H1 (cell line): ENCODE data around the gene MORC4.

Source experiments
- ASH2L ChIP-seq: fragments of 200-600, 300-600 bp; sonication (generic); IDR thresholded peaks from one replicate; pipeline ENCODE4 v1.7.1; 2017; ENCODE audit warnings: low read length
- ATF2 ChIP-seq: IDR thresholded peaks from 2 replicates; pipeline ENCODE4 v1.6.1; 2012; ENCODE audit warnings: low read length, inconsistent platforms
- CEBPB ChIP-seq: IDR thresholded peaks from 2 replicates; pipeline ENCODE4 v1.6.1; 2012; ENCODE audit warnings: low read depth, low read length
- CHD2 ChIP-seq: IDR thresholded peaks from 2 replicates; pipeline ENCODE4 v1.6.1; 2012; ENCODE audit warnings: low read length, improper control_type of control experiment
- CREB1 ChIP-seq: IDR thresholded peaks from 2 replicates; pipeline ENCODE4 v1.6.1; 2012; ENCODE audit warnings: inconsistent platforms
- CTCF ChIP-seq, 3 experiments: IDR thresholded peaks; 1 replicate in 2 of 3; 2 replicates in 1 of 3; pipeline versions ENCODE4 v1.5.1 to v1.6.1; 2011; ENCODE audit warnings: low read length in 3 of 3, mild to moderate bottlenecking in 3 of 3, inconsistent platforms in 2 of 3, low read depth in 1 of 3, moderate library complexity in 1 of 3; ENCODE audit not compliant: insufficient read depth in 1 of 3; ENCODE audit errors: control extremely low read depth in 1 of 3
- EZH2 ChIP-seq: fragments of 200-600 bp; sonication (generic); IDR thresholded peaks from 2 replicates; pipeline ENCODE4 v1.7.1; 2012; ENCODE audit warnings: low read depth, mild to moderate bottlenecking, moderate library complexity, low read length, inconsistent platforms; ENCODE audit not compliant: severe bottlenecking
- MAFK ChIP-seq: IDR thresholded peaks from 2 replicates; pipeline ENCODE4 v1.6.1; 2012; ENCODE audit warnings: low read depth, mild to moderate bottlenecking, improper control_type of control experiment, low read length
- POLR2A ChIP-seq, 2 experiments: IDR thresholded peaks; 1 replicate in 1 of 2; 2 replicates in 1 of 2; pipeline ENCODE4 v1.6.1; 2011; ENCODE audit warnings: low read depth in 2 of 2, low read length in 2 of 2, mild to moderate bottlenecking in 2 of 2; ENCODE audit errors: control extremely low read depth in 1 of 2
- POLR2AphosphoS5 ChIP-seq: IDR thresholded peaks from 2 replicates; pipeline ENCODE4 v1.6.1; 2011; ENCODE audit warnings: low read depth, low read length
- RNF2 ChIP-seq: fragments of 200-900, 300-1000 bp; sonication (generic); IDR thresholded peaks from 2 replicates; pipeline ENCODE4 v1.7.1; 2016; ENCODE audit warnings: borderline replicate concordance, low read depth, mild to moderate bottlenecking, antibody characterized with exemption, low read length; ENCODE audit not compliant: poor library complexity, severe bottlenecking; ENCODE audit errors: missing control alignments
- SAP30 ChIP-seq: fragments of 300-600 bp; sonication (generic); IDR thresholded peaks from 2 replicates; pipeline ENCODE4 v1.7.1; 2012; ENCODE audit warnings: low read length, moderate library complexity, mild to moderate bottlenecking, inconsistent platforms; ENCODE audit not compliant: insufficient read depth, insufficient replicate concordance
- SIN3A ChIP-seq, 2 experiments: IDR thresholded peaks in 1 of 2; conservative IDR thresholded peaks in 1 of 2; 2 replicates each; pipeline ENCODE4 v1.6.1; 2011 to 2012; ENCODE audit warnings: low read length in 2 of 2, improper control_type of control experiment in 1 of 2, low read depth in 1 of 2, mild to moderate bottlenecking in 1 of 2

- no peak for TF ChIP-seq SIN3A (conservative IDR thresholded peaks at IDR 0.05 in 1 of 2, IDR thresholded peaks at IDR 0.05 in 1 of 2; ENCODE audit: low read depth in 1 of 2, low read length in 2 of 2)
- TF ChIP-seq RNF2, result no peak
- no peak for TF ChIP-seq ASH2L
- no peak for TF ChIP-seq CTCF (IDR thresholded peaks at IDR 0.05; ENCODE audit: control extremely low read depth in 1 of 3, insufficient read depth in 1 of 3, low read depth in 1 of 3, low read length in 3 of 3)
- TF ChIP-seq POLR2A (IDR thresholded peaks at IDR 0.05; ENCODE audit: control extremely low read depth in 1 of 2, low read depth in 2 of 2, low read length in 2 of 2), result no peak
- TF ChIP-seq MAFK, result no peak
- no peak for TF ChIP-seq ATF2
- TF ChIP-seq POLR2AphosphoS5, result no peak
- no peak for TF ChIP-seq SAP30
- no peak for TF ChIP-seq CEBPB
- no peak for TF ChIP-seq EZH2
- no peak for TF ChIP-seq CREB1
- TF ChIP-seq CHD2, result no peak
Observed at GRCh38 chrX:106919932-106920452, 80.0 kb downstream of the MORC4 start, which contains the start of gene CLDN2.
